ENCODE results near the gene CRYBB3.
A peak's percentile ranks its signal among the peaks of the same experiment; 100 is the strongest.
"Not testable (repeated sequence)": the region's sequence is repeated elsewhere in the genome, so short reads cannot be mapped to it uniquely, and the experiment has no call there.

Gene CRYBB3

GRCh38 chr22:25235547-25236290 lies 36.1 kb downstream of the CRYBB3 start:
- TF ChIP-seq TCF4 (CRISPR knock-in tag; IDR thresholded peaks at IDR 0.05; ENCODE audit: borderline replicate concordance) = no peak
- no peak for TF ChIP-seq OSR1 (CRISPR knock-in tag; IDR thresholded peaks at IDR 0.05)
- TF ChIP-seq ZNF8 (CRISPR knock-in tag; IDR thresholded peaks at IDR 0.05) = no peak
- no peak for TF ChIP-seq ZFP30 (CRISPR knock-in tag; IDR thresholded peaks at IDR 0.05)
- 0 out of 2 replicates have a peak, but pooled peaks have one; percentile 55 for TF ChIP-seq TSHZ2 (CRISPR knock-in tag; IDR thresholded peaks at IDR 0.05)
- no peak for TF ChIP-seq CSDC2 (CRISPR knock-in tag; IDR thresholded peaks at IDR 0.05)
- peak; percentile 100 for ATAC-seq

- no peak for ATAC-seq
- TF ChIP-seq ZFP3 (CRISPR knock-in tag; IDR thresholded peaks at IDR 0.05) = peak; percentile 97
- no peak for TF ChIP-seq ZC3H10 (CRISPR knock-in tag; IDR thresholded peaks at IDR 0.05)
These were observed 36.8 kb downstream of the CRYBB3 start for GRCh38 chr22:25236417-25236816.

- no peak for TF ChIP-seq CSDC2 (CRISPR knock-in tag; IDR thresholded peaks at IDR 0.05)
- no peak for TF ChIP-seq ZNF8 (CRISPR knock-in tag; IDR thresholded peaks at IDR 0.05)
- TF ChIP-seq CREB5 (CRISPR knock-in tag; IDR thresholded peaks at IDR 0.05; ENCODE audit: low read depth) = no peak
- TF ChIP-seq RARB (CRISPR knock-in tag; IDR thresholded peaks at IDR 0.05) = no peak
- TF ChIP-seq GLIS3 (CRISPR knock-in tag; IDR thresholded peaks at IDR 0.05) = no peak
- no peak for TF ChIP-seq ZNF565 (CRISPR knock-in tag; conservative IDR thresholded peaks at IDR 0.05; ENCODE audit: low read depth)
- TF ChIP-seq ARNTL (CRISPR knock-in tag; IDR thresholded peaks at IDR 0.05; ENCODE audit: borderline replicate concordance, low read depth) = no peak
- no peak for TF ChIP-seq ISL1 (CRISPR knock-in tag; IDR thresholded peaks at IDR 0.05)
- no peak for TF ChIP-seq PPARA (CRISPR knock-in tag; IDR thresholded peaks at IDR 0.05; ENCODE audit: borderline replicate concordance)
- TF ChIP-seq TCF4 (CRISPR knock-in tag; IDR thresholded peaks at IDR 0.05; ENCODE audit: borderline replicate concordance) = no peak
- no peak for ATAC-seq
These were observed 37.8 kb downstream of the CRYBB3 start for GRCh38 chr22:25237503-25237902.

- ATAC-seq = not testable (repeated sequence)
These were observed 38.4 kb downstream of the CRYBB3 start for GRCh38 chr22:25238058-25238457.

- not testable (repeated sequence) for ATAC-seq
These were observed 55.5 kb downstream of the CRYBB3 start for GRCh38 chr22:25255169-25255568.
